PC-3 (cell line): Measurements from ENCODE around the gene KCNH1. TPM values are rescaled to one million over a fixed set of nuclear protein-coding genes. Genes with fewer than 3 reads are reported as not detected.

Experiments
- ATAC-seq: fragments of 200-7000 bp; cut with Tn5 transposase; 2 replicates; pipeline ENCODE4 v1.9.1; 2020; ENCODE audit warnings: mild to moderate bottlenecking, moderate library complexity
- BruUV-seq: library from RNA; stranded (reverse); fragments of 400-500 nt; replicated peaks from 2 replicates; lab custom pipeline; 2021; lab: Mats Ljungman, UMichigan
- CTCF ChIA-PET: fragments of 300-600 bp; sonication (Branson Sonifier 250); formaldehyde crosslinking; loops from one replicate; lab custom pipeline; 2022; ENCODE audit warnings: antibody characterized with exemption; lab: Charles Lee
- POLR2A ChIA-PET: fragments of 300-600 bp; sonication (Branson Sonifier 250); formaldehyde crosslinking; loops from one replicate; lab custom pipeline; 2022; ENCODE audit warnings: antibody characterized with exemption; ENCODE audit not compliant: unreplicated experiment; lab: Charles Lee
- DNase-seq: peaks from one replicate; pipeline ENCODE4 v3.0.0-alpha.2; 2015
- H2AFZ ChIP-seq: fragments of 300-600 bp; sonication (generic); 2 replicates; pipeline ENCODE4 v1.6.0; 2016; ENCODE audit warnings: antibody characterized with exemption, low read length
- H3F3A ChIP-seq: fragments of 300-600 bp; sonication (generic); one replicate; pipeline ENCODE4 v1.6.0; 2017; ENCODE audit warnings: antibody characterized with exemption, low read length, control low read depth, mild to moderate bottlenecking; ENCODE audit not compliant: unreplicated experiment
- H3K27ac ChIP-seq: fragments of 300-600 bp; sonication (generic); 2 replicates; pipeline ENCODE4 v1.5.1; 2016; ENCODE audit warnings: mild to moderate bottlenecking, low read length
- H3K27me3 ChIP-seq: fragments of 300-600 bp; sonication (generic); 2 replicates; pipeline ENCODE4 v1.6.1; 2016; ENCODE audit warnings: low read length, mixed read lengths
- H3K36me3 ChIP-seq: fragments of 300-600 bp; sonication (generic); 2 replicates; pipeline ENCODE4 v1.6.1; 2016; ENCODE audit warnings: low read depth, mixed run types, low read length, mixed read lengths
- H3K4me1 ChIP-seq: fragments of 300-600 bp; sonication (generic); 2 replicates; pipeline ENCODE4 v1.5.1; 2016; ENCODE audit warnings: low read length; ENCODE audit not compliant: insufficient read depth
- H3K4me2 ChIP-seq: fragments of 300-600 bp; sonication (generic); 2 replicates; pipeline ENCODE4 v1.6.0; 2016; ENCODE audit warnings: low read length
- H3K4me3 ChIP-seq: fragments of 300-600 bp; sonication (generic); 2 replicates; pipeline ENCODE4 v1.5.1; 2016; ENCODE audit warnings: mild to moderate bottlenecking, low read length, mixed read lengths
- H3K79me2 ChIP-seq: fragments of 300-600 bp; sonication (generic); 2 replicates; pipeline ENCODE4 v1.6.1; 2017; ENCODE audit warnings: low read length, mixed read lengths
- H3K9ac ChIP-seq: fragments of 300-600 bp; sonication (generic); 2 replicates; pipeline ENCODE4 v1.6.0; 2016; ENCODE audit warnings: mild to moderate bottlenecking, low read length
- H3K9me2 ChIP-seq: fragments of 300-600 bp; sonication (generic); replicated peaks from 2 replicates; pipeline ENCODE4 v1.6.1; 2016; ENCODE audit warnings: mixed run types, low read length, mixed read lengths
- H3K9me3 ChIP-seq: fragments of 300-600 bp; sonication (generic); 2 replicates; pipeline ENCODE4 v1.6.1; 2016; ENCODE audit warnings: low read length, mixed read lengths
- H4K20me1 ChIP-seq: fragments of 300-600 bp; sonication (generic); 2 replicates; pipeline ENCODE4 v1.6.1; 2016; ENCODE audit warnings: low read length, mixed read lengths
- EZH2 ChIP-seq: fragments of 300-600 bp; sonication (generic); IDR thresholded peaks from one replicate; pipeline ENCODE4 v1.6.1; 2017; ENCODE audit warnings: antibody characterized with exemption, mild to moderate bottlenecking, low read length; ENCODE audit not compliant: unreplicated experiment
- EZH2phosphoT487 ChIP-seq: fragments of 300-600 bp; sonication (generic); IDR thresholded peaks from 2 replicates; pipeline ENCODE4 v1.6.1; 2018; ENCODE audit warnings: mild to moderate bottlenecking, antibody characterized with exemption, low read length, borderline replicate concordance
- intact Hi-C: fragments of 100-400 bp; cut with micrococcal nuclease; formaldehyde crosslinking; loops from 2 replicates; pipeline ENCODE4 v1.9.0; 2023
- total RNA-seq: library from RNA; depleted of rRNA; stranded (reverse); fragments of >200 nt; gene quantifications from 2 replicates; pipeline ENCODE4 v1.2.3, GENCODE V29; 2014
- TF ChIP-seq, protein P1 (sequence below): fragments of 300-600 bp; sonication (generic); conservative IDR thresholded peaks from 2 replicates; pipeline ENCODE4 v1.5.1; 2017; ENCODE audit warnings: antibody characterized with exemption, low read depth, mild to moderate bottlenecking, low read length

The KCNH1 gene
- total RNA-seq, 1 experiment from 2014 or later, result not detected

- no peak overlapping the region for H3K4me2 ChIP-seq
- H3F3A ChIP-seq, result no peaks in the 10 kb centered on the region
- BruUV-seq, result no TSS peak
- H3K4me3 ChIP-seq, result no peak overlapping the region
- intact Hi-C loops, result no loop called here
- DNase-seq (no peak), ATAC-seq (no peak)
- POLR2A ChIA-PET, result no interaction called here
- TF ChIP-seq EZH2, result no peak
- TF ChIP-seq EZH2phosphoT487, result no peak
- TF ChIP-seq, protein P1, sequence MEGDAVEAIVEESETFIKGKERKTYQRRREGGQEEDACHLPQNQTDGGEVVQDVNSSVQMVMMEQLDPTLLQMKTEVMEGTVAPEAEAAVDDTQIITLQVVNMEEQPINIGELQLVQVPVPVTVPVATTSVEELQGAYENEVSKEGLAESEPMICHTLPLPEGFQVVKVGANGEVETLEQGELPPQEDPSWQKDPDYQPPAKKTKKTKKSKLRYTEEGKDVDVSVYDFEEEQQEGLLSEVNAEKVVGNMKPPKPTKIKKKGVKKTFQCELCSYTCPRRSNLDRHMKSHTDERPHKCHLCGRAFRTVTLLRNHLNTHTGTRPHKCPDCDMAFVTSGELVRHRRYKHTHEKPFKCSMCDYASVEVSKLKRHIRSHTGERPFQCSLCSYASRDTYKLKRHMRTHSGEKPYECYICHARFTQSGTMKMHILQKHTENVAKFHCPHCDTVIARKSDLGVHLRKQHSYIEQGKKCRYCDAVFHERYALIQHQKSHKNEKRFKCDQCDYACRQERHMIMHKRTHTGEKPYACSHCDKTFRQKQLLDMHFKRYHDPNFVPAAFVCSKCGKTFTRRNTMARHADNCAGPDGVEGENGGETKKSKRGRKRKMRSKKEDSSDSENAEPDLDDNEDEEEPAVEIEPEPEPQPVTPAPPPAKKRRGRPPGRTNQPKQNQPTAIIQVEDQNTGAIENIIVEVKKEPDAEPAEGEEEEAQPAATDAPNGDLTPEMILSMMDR, result no peak
- no peak overlapping the region for H2AFZ ChIP-seq
- H4K20me1 ChIP-seq, result no peaks in the 10 kb centered on the region
- H3K9ac ChIP-seq, result no peak overlapping the region
- no peaks in the 10 kb centered on the region for H3K79me2 ChIP-seq
- no peaks in the 10 kb centered on the region for H3K36me3 ChIP-seq
- no peak overlapping the region for H3K27ac ChIP-seq
- 0 out of 2 replicates have a peak, but pooled peaks cover 4% of the 10 kb centered on the region for H3K9me3 ChIP-seq
- CTCF ChIA-PET, result no interaction called here
- no peaks in the 10 kb centered on the region for H3K9me2 ChIP-seq
- peaks cover 4% of the 10 kb centered on the region; the same call in 1 of the 2 replicates for H3K27me3 ChIP-seq
- no peaks in the 10 kb centered on the region for H3K4me1 ChIP-seq
Measured at GRCh38 chr1:210758761-210759160, 375.2 kb downstream of the KCNH1 start.

- intact Hi-C loops, result no loop called here
- CTCF ChIA-PET, result no interaction called here
- DNase-seq, result no peak
- Histone ChIP-seq H3K9ac (no peak overlapping the region), H3K9me3 (0 out of 2 replicates have a peak, but pooled peaks cover 4% of the 10 kb centered on the region), H3K27ac (no peak overlapping the region), H3K9me2 (no peaks in the 10 kb centered on the region), H3F3A (no peaks in the 10 kb centered on the region), H2AFZ (no peak overlapping the region), H3K4me2 (no peak overlapping the region), H4K20me1 (no peaks in the 10 kb centered on the region), H3K79me2 (no peaks in the 10 kb centered on the region), H3K4me3 (no peak overlapping the region), H3K36me3 (no peaks in the 10 kb centered on the region), H3K27me3 (peaks cover 4% of the 10 kb centered on the region; the same call in 1 of the 2 replicates), H3K4me1 (no peaks in the 10 kb centered on the region)
- TF ChIP-seq, protein P1, result no peak
- TF ChIP-seq EZH2phosphoT487, result no peak
- no peak for TF ChIP-seq EZH2
- no peak for ATAC-seq
- no TSS peak for BruUV-seq
- POLR2A ChIA-PET, result no interaction called here
Measured at GRCh38 chr1:210758261-210758660, 375.7 kb downstream of the KCNH1 start.

DNA sequence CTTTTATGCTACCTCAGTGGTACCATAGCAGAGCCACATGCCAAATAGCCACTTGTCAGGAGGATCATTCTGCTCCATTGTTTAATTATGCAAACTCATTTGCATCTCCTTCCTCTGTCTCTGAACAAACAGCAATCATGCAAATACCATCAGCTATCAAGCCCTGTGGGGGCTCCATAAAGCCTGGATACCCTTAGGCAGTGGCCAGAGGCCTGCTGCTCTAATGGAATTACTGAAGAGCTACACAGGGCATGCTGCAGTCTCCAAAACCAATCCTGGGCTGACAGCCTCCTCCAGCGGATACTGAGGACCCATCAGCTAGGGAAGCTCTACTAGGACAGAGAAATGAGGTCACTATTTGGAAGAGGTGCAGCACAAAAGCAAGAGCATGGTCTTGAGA, 376.3 kb downstream of the KCNH1 start:
- peaks cover 4% of the 10 kb centered on the region; the same call in 1 of the 2 replicates for H3K27me3 ChIP-seq
- H3K9me3 ChIP-seq, result 0 out of 2 replicates have a peak, but pooled peaks cover 4% of the 10 kb centered on the region
- H2AFZ ChIP-seq, result no peak overlapping the region
- H3K4me3 ChIP-seq, result no peak overlapping the region
- intact Hi-C loops, result no loop called here
- ChIA-PET CTCF (no interaction called here), POLR2A (no interaction called here)
- no peak overlapping the region for H3K4me2 ChIP-seq
- no peaks in the 10 kb centered on the region for H3F3A ChIP-seq
- no TSS peak for BruUV-seq
- H3K4me1 ChIP-seq, result no peaks in the 10 kb centered on the region
- no peaks in the 10 kb centered on the region for H3K79me2 ChIP-seq
- H4K20me1 ChIP-seq, result no peaks in the 10 kb centered on the region
- DNase-seq (no peak), ATAC-seq (no peak)
- no peaks in the 10 kb centered on the region for H3K9me2 ChIP-seq
- TF ChIP-seq EZH2phosphoT487, result no peak
- TF ChIP-seq EZH2, result no peak
- TF ChIP-seq, protein P1, result no peak
- H3K27ac ChIP-seq, result no peak overlapping the region
- H3K36me3 ChIP-seq, result no peaks in the 10 kb centered on the region
- no peak overlapping the region for H3K9ac ChIP-seq
